ENCODE data around the gene ERBB2. TPM values are rescaled to one million over a fixed set of nuclear protein-coding genes. Genes with fewer than 3 reads are reported as not detected.

ERBB2 gene
- total and polyA plus RNA-seq, 9 of the 15 experiments (the other 6 are each of a cell fraction or from before 2014, with no cell fraction given) = 0.74 to 5.6 (median 3.3) TPM

DNA sequence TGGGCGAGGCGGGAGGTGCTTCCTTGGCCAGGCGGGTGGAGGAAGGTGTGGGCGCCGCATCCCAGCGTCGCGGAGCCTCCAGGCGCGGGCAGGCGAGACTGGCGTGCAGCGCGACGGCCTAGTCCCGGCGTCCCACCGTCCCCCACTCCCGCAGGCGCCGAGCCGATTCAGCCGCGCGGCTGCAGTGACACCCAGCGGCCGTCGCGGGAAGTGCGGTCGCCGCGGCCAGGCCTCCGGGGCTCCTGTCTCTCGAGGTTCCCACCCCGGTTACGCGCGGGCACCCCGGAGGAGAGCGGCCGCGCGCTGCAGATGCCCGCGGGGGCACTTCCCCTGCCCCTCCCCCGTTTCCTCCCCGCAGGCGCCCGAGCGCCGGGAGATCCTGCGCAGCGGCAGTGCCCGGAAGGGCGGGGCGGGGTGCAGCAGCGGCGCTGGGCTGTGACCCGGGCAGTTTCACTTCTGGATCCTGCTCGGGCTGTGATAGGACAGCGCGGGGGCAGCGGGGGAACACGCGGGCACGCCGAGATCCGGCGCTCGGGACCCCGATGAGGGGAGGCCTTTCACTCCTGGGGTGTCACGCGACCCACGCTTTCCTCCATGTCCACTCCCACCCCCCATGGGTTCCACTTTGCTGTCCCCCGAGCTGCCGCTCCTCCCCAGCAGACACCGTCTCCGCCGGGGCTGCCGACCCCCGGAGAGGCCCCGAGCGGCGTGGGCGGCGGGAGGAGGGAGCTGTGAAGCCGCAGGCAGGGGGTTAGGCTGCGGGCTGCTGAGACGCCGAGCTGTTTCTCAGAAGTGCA, 54.5 kb downstream of the ERBB2 start (continued):
- TF ChIP-seq, protein P1, sequence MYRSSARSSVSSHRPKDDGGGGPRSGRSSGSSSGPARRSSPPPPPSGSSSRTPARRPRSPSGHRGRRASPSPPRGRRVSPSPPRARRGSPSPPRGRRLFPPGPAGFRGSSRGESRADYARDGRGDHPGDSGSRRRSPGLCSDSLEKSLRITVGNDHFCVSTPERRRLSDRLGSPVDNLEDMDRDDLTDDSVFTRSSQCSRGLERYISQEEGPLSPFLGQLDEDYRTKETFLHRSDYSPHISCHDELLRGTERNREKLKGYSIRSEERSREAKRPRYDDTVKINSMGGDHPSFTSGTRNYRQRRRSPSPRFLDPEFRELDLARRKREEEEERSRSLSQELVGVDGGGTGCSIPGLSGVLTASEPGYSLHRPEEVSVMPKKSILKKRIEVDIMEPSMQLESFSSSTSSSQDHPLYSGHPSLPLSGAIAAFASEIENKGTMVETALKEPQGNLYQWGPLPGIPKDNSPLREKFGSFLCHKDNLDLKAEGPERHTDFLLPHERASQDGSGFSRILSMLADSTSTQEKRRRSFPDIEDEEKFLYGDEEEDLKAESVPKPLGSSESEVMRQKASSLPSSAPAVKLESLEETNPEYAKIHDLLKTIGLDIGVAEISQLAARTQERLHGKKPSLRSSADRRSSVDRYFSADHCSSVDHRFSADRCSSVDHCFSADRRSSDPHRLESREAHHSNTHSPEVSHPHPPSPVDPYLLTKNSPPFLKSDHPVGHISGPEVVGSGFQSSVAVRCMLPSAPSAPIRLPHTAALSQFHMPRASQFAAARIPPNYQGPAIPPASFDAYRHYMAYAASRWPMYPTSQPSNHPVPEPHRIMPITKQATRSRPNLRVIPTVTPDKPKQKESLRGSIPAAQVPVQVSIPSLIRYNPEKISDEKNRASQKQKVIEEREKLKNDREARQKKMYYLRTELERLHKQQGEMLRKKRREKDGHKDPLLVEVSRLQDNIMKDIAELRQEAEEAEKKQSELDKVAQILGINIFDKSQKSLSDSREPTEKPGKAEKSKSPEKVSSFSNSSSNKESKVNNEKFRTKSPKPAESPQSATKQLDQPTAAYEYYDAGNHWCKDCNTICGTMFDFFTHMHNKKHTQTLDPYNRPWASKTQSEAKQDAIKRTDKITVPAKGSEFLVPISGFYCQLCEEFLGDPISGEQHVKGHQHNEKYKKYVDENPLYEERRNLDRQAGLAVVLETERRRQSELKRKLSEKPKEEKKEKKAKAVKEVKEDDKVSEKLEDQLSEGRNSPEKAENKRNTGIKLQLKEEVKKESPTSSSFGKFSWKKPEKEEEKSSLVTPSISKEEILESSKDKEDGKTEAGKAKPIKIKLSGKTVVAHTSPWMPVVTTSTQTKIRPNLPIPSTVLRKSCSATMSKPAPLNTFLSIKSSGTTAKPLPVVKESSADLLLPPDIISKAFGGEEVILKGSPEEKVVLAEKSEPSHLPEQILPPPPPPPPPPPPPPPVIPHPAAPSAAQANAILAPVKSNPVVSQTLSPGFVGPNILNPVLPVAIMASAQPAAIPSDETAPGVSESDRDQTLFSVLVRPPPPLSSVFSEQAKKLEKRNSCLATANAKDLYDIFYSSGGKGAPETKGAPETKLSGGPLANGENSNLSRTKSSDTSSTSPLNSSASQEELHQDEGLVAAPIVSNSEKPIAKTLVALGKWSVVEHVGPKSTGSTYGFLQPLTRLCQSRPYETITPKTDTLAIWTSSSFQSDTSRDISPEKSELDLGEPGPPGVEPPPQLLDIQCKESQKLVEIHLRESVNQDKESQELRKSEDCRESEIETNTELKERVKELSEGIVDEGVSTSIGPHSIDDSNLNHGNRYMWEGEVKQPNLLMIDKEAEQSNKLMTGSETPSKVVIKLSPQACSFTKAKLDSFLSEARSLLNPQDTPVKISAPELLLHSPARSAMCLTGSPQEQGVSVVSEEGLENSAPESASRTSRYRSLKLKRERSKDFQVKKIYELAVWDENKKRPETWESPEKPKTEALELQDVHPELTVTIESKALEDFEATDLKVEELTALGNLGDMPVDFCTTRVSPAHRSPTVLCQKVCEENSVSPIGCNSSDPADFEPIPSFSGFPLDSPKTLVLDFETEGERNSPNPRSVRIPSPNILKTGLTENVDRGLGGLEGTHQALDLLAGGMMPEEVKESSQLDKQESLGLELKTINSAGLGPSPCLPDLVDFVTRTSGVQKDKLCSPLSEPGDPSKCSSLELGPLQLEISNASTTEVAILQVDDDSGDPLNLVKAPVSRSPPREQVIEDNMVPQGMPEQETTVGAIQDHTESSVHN (IDR thresholded peaks at IDR 0.05; ENCODE audit: borderline replicate concordance in 1 of 2, low read depth in 1 of 2) = no peak
- TF ChIP-seq SIX5 (IDR thresholded peaks at IDR 0.05; ENCODE audit: borderline replicate concordance in 1 of 2, insufficient read depth in 1 of 2, low read depth in 1 of 2, low read length in 2 of 2) (no peak), ZKSCAN8 (CRISPR knock-in tag; IDR thresholded peaks at IDR 0.05) (no peak), MCM7 (IDR thresholded peaks at IDR 0.05) (no peak), ZNF184 (CRISPR knock-in tag; IDR thresholded peaks at IDR 0.05) (no peak), MECOM (CRISPR knock-in tag; IDR thresholded peaks at IDR 0.05) (no peak), SAFB2 (IDR thresholded peaks at IDR 0.05; ENCODE audit: borderline replicate concordance, low read depth, low read length, severe bottlenecking) (no peak), ZNF212 (CRISPR knock-in tag; IDR thresholded peaks at IDR 0.05) (no peak), EZH2 (IDR thresholded peaks at IDR 0.05; ENCODE audit: borderline replicate concordance, low read depth, low read length) (no peak), POLR3G (IDR thresholded peaks at IDR 0.05; ENCODE audit: extremely low read depth, insufficient read length, insufficient replicate concordance) (no peak), ZNF696 (CRISPR knock-in tag; conservative IDR thresholded peaks at IDR 0.05) (no peak), ZC3H8 (IDR thresholded peaks at IDR 0.05) (no peak), TEAD2 (tag; IDR thresholded peaks at IDR 0.05) (no peak), PTTG1 (tag; IDR thresholded peaks at IDR 0.05; ENCODE audit: low read depth) (no peak), DACH1 (IDR thresholded peaks at IDR 0.05; ENCODE audit: partially characterized antibody) (no peak), MCM3 (IDR thresholded peaks at IDR 0.05) (no peak), ATF1 (CRISPR knock-in tag; IDR thresholded peaks at IDR 0.05) (no peak), ATF1 (tag; IDR thresholded peaks at IDR 0.05) (peak; percentile 75)
- TF ChIP-seq, protein P2, sequence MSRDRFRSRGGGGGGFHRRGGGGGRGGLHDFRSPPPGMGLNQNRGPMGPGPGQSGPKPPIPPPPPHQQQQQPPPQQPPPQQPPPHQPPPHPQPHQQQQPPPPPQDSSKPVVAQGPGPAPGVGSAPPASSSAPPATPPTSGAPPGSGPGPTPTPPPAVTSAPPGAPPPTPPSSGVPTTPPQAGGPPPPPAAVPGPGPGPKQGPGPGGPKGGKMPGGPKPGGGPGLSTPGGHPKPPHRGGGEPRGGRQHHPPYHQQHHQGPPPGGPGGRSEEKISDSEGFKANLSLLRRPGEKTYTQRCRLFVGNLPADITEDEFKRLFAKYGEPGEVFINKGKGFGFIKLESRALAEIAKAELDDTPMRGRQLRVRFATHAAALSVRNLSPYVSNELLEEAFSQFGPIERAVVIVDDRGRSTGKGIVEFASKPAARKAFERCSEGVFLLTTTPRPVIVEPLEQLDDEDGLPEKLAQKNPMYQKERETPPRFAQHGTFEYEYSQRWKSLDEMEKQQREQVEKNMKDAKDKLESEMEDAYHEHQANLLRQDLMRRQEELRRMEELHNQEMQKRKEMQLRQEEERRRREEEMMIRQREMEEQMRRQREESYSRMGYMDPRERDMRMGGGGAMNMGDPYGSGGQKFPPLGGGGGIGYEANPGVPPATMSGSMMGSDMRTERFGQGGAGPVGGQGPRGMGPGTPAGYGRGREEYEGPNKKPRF (IDR thresholded peaks at IDR 0.05; ENCODE audit: low read depth, low read length) = no peak
